Stimulated activated CD8-positive, alpha-beta memory T cell treated with anti-CD3 and anti-CD28 coated beads, Interleukin-12 subunit alpha, Interleukin-12 subunit beta, amount 100 ng/mL, for 24 hours (primary cell): ENCODE measurements around the gene TAMM41.
"Not testable (repeated sequence)": the region's sequence is repeated elsewhere in the genome, so short reads cannot be mapped to it uniquely, and the experiment has no call there.

ENCODE experiments used
- DNase-seq: peaks from one replicate; pipeline ENCODE4 v3.0.0-alpha.2; 2020; ENCODE audit errors: extremely low read depth

TAMM41 gene

GRCh38 chr3:11846281-11847266 is at the start of gene TAMM41:
TAMM41 (minus strand) TSS chr3:11846885; CDS start chr3:11846636, 249 bp downstream.
- peak; percentile 82 for DNase-seq

- no peak for DNase-seq
Measured at GRCh38 chr3:11878837-11879236, 32.2 kb upstream of the TAMM41 start.

GRCh38 chr3:11874707-11875106 is 28.0 kb upstream of the TAMM41 start:
- DNase-seq: not testable (repeated sequence)

GRCh38 chr3:11863739-11864138 is 17.1 kb upstream of the TAMM41 start:
- DNase-seq: not testable (repeated sequence)

DNA sequence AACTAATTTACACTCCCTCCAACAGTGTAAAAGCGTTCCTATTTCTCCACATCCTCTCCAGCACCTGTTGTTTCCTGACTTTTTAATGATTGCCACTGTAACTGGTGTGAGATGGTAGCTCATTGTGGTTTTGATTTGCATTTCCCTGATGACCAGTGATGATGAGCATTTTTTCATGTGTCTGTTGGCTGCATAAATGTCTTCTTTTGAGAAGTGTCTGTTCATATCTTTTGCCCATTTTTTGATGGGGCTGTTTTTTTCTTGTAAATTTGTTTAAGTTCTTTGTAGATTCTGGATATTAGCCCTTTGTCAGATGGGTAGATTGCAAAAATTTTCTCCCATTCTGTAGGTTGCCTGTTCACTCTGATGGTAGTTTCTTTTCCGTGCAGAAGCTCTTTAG is 15.9 kb upstream of the TAMM41 start:
- DNase-seq: not testable (repeated sequence)

DNA sequence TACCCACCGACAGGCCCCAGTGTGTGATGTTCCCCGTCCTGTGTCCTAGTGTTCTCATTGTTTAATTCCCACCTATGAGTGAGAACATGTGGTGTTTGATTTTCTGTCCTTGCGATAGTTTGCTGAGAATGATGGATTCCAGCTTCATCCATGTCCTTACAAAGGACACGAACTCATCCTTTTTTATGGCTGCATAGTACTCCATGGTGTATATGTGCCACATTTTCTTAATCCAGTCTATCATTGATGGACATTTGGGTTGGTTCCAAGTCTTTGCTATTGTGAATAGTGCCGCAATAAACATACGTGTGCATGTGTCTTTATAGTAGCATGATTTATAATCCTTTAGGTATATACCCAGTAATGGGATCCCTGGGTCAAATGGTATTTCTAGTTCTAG is 15.5 kb upstream of the TAMM41 start:
- DNase-seq: not testable (repeated sequence)

DNA sequence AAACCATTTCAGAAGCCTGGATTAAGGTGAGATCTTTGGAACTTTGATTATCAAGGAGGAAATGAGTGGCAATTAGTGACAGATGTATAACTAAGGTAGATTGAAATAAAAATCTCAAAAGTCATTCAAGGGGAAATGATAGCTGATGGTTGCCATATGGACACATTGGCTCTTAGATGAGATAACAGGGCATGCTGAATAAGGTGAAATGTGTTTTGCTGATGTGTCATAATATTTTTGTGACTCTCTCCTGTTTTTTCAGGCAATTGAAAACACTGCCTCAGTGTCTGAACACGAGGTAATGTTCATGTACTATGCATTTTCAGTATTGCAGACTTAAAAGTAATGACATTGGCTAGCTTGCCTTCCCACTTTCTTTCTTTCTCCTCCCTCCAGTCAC is 13.5 kb upstream of the TAMM41 start:
- DNase-seq: not testable (repeated sequence)

- no peak for DNase-seq
Measured at GRCh38 chr3:11853450-11853849, 6.8 kb upstream of the TAMM41 start.

GRCh38 chr3:11850003-11850402 is 3.3 kb upstream of the TAMM41 start:
- DNase-seq: no peak

GRCh38 chr3:11847607-11848006 is 922 bp upstream of the TAMM41 start:
- no peak for DNase-seq

- DNase-seq: no peak
Measured at GRCh38 chr3:11845651-11846050, 1.0 kb downstream of the TAMM41 start.

- DNase-seq: no peak
Measured at GRCh38 chr3:11844891-11845290, 1.8 kb downstream of the TAMM41 start.

DNA sequence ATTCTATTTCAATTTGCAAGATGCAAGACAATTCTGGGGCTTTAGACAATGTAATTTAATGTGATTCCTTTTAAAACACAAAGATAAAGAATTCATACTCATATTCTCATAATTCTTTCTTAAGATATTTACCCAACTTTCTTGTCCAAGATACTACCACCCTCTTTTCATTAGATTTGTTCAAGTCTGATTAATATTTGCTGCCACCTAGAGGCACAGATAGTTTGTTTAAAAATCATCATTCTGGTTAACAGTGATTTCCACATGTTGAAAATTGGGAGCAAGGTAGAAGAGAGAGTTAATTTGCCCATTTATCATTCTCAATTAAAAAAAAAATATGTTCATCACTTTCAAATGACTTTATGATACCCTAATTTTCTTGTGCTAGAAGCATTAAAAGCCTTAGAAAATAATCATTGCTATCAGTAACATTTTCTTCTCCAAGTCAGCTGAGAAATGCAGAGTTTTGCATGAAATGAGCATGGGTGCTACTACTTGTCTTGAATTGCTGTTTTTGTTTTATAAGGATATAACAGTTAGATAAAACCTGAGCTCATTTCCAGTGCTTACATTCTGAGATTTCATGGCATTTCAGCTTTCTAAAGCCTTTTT is 11.6 kb downstream of the TAMM41 start:
- no peak for DNase-seq

DNA sequence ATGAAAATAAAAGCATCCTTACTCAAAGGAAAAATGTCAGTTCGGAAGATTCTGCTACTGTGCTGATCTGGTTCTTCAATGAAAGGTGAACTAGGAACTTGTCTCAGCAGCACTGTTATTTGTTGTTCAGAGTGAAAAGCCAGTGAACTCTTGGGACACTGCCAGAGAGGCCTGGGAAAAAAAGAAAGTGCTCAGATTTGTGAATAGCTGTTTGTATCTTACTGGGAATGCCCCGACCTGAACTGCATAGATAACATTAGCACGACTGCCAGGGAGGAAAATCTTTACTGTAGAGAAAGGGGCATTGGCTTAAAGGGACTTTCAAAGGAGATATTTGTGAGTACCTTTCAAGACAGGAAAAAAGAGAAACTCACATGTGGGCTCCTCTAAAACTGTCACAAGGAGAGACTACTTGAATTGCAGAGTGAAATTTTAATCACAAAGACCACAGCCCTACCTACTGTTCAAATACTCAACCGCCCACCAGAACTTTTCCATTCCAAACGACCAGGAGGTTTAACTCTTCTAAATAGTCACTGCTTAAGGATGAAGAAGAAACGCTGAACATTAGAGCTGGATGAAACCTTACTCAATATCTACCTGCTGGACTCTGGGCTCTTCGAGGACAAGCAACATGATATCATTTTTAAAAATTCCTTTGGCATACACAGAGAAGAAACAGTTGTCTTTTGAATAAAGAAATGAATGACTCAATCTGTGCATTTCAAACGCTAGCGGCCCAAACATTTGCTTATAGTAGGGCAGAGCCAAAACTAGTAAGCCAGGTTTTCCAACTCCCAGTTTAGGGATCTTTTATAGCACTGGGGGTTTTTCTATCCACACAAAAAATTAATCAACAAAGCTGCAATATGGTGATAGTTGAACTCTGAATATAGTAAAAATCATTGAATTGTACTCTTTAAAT is 13.4 kb downstream of the TAMM41 start:
- DNase-seq: no peak

- no peak for DNase-seq
Measured at GRCh38 chr3:11829416-11829815, 17.3 kb downstream of the TAMM41 start.

- DNase-seq: no peak
Measured at GRCh38 chr3:11826628-11827265, 19.9 kb downstream of the TAMM41 start.

GRCh38 chr3:11825301-11825700 is 21.4 kb downstream of the TAMM41 start:
- DNase-seq: no peak

DNA sequence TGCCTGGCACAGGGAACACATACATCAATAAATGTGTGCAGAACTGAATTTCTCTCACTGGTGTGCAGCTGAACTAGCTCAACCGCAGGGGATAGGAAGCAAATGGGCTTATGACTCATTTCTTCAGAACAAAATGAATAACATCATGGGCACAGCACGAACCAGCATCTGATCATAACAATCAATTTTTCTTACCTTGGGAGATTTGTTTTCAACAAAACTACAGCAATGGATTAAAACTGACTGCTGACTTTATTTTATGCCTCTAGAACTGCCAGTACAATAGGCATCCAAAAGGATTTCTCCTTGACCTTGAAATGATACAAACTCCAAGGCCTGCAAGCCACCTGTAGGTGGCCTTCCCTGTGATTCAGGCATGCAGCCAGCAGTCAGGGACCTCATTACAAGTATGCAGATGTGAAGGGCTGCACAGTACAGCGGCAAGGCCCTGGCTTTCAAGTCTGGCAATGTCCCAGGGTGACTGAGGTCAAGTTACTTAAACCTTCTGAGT is 26.1 kb downstream of the TAMM41 start:
- no peak for DNase-seq

DNA sequence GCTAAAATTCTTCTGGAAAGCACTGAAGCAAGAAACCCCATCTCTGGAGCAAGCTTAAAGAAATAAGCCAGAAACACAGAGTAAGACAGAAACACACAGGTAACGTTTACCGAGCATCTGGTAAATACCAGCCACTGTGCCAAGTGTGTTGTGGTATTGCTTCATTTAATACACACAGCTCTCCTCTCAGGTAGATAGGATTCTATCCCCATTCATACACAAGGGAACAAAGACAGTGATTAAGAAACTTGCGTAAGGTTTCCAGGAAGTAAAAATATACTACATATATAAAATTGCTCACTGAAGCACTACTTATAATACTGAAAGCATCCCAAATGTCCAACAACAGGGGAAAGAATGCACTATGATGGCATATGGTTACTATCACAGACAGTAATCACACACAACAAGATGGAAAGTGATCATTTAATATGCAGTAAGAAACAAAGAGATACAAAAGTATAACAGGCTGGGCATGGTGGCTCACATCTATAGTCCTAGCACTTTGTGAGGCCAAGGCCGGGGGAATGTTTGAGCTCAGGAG is 27.5 kb downstream of the TAMM41 start:
- no peak for DNase-seq

- DNase-seq: no peak
Measured at GRCh38 chr3:11818033-11818432, 28.7 kb downstream of the TAMM41 start.

DNA sequence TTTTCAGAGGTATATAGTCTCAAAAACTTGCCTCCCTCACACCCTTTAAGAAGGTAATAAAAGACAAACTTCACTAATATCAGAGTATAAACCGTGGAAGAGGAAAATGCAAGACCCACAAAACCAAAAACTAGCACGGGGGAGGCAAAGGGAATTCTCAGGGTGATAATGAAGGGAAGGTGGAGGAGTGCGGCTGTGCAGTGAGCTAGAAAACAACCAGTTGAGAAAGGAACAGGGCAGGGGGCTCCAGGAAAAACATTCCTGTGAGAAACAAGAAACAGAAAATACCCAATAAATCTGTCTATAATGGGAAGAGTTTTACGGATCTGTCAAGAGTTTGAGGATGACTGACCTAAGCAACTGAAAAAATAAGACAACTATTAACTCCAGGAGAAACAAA is 31.6 kb downstream of the TAMM41 start:
- no peak for DNase-seq
